GM21423 (cell line): ENCODE measurements around the gene EFNA4.

ENCODE experiments used
- ATAC-seq: cut with Tn5 transposase; IDR thresholded peaks from one replicate; pipeline ENCODE4 v1.9.1; 2021; ENCODE audit warnings: mild to moderate bottlenecking, moderate library complexity; ENCODE audit not compliant: unreplicated experiment

EFNA4 gene

GRCh38 chr1:155032886-155033285 lies 30.7 kb upstream of the EFNA4 start:
- no peak for ATAC-seq

- ATAC-seq: no peak
These were observed 30.0 kb upstream of the EFNA4 start, which contains the start of the genes DCST1 and DCST2 for GRCh38 chr1:155033524-155033923. TSS of gene DCST1 (plus strand) at chr1:155033824. CDS start at chr1:155034037, 213 bp downstream. TSS of gene DCST2 (minus strand) at chr1:155033781. CDS start at chr1:155033701, 80 bp downstream.

GRCh38 chr1:155034318-155035208 lies 29.0 kb upstream of the EFNA4 start:
- ATAC-seq: no peak

GRCh38 chr1:155035936-155036335 lies 27.6 kb upstream of the EFNA4 start:
- ATAC-seq: no peak

GRCh38 chr1:155037043-155037442 lies 26.5 kb upstream of the EFNA4 start:
- no peak for ATAC-seq

GRCh38 chr1:155037851-155038441 lies 25.6 kb upstream of the EFNA4 start:
- no peak for ATAC-seq

- no peak for ATAC-seq
These were observed 24.8 kb upstream of the EFNA4 start for GRCh38 chr1:155038602-155039307.

- no peak for ATAC-seq
These were observed 24.3 kb upstream of the EFNA4 start for GRCh38 chr1:155039308-155039669.

GRCh38 chr1:155040358-155041093 lies 23.0 kb upstream of the EFNA4 start:
- ATAC-seq: no peak

GRCh38 chr1:155042789-155043188 lies 20.8 kb upstream of the EFNA4 start:
- no peak for ATAC-seq

GRCh38 chr1:155043301-155043702 lies 20.2 kb upstream of the EFNA4 start:
- ATAC-seq: no peak

- ATAC-seq: no peak
These were observed 19.7 kb upstream of the EFNA4 start for GRCh38 chr1:155043793-155044192.

- no peak for ATAC-seq
These were observed 19.2 kb upstream of the EFNA4 start for GRCh38 chr1:155044365-155044764.

GRCh38 chr1:155044812-155045657 lies 18.5 kb upstream of the EFNA4 start:
- ATAC-seq: no peak

GRCh38 chr1:155048449-155049334 lies 14.8 kb upstream of the EFNA4 start:
- no peak for ATAC-seq

- ATAC-seq: no peak
These were observed 13.6 kb upstream of the EFNA4 start for GRCh38 chr1:155049651-155050559.

- peak; percentile 61 for ATAC-seq
These were observed 12.8 kb upstream of the EFNA4 start, which contains the start of gene ADAM15 for GRCh38 chr1:155050560-155051341. TSS of gene ADAM15 (plus strand) at chr1:155051316. CDS start at chr1:155051387, 71 bp downstream.
